HG02610 (cell line): ENCODE measurements around the gene SNED1.

Experiments
- ATAC-seq: cut with Tn5 transposase; IDR thresholded peaks from one replicate; pipeline ENCODE4 v1.9.1; 2021; ENCODE audit warnings: mild to moderate bottlenecking, moderate library complexity; ENCODE audit not compliant: unreplicated experiment

Gene SNED1

GRCh38 chr2:240997856-240998705 is at the start of gene SNED1:
Gene SNED1, plus strand, starts transcription at chr2:240998618. Its CDS starts 220 bp downstream, at chr2:240998838.
- no peak for ATAC-seq

- ATAC-seq = no peak
Observed at GRCh38 chr2:240948905-240949790, 49.3 kb upstream of the SNED1 start.

DNA sequence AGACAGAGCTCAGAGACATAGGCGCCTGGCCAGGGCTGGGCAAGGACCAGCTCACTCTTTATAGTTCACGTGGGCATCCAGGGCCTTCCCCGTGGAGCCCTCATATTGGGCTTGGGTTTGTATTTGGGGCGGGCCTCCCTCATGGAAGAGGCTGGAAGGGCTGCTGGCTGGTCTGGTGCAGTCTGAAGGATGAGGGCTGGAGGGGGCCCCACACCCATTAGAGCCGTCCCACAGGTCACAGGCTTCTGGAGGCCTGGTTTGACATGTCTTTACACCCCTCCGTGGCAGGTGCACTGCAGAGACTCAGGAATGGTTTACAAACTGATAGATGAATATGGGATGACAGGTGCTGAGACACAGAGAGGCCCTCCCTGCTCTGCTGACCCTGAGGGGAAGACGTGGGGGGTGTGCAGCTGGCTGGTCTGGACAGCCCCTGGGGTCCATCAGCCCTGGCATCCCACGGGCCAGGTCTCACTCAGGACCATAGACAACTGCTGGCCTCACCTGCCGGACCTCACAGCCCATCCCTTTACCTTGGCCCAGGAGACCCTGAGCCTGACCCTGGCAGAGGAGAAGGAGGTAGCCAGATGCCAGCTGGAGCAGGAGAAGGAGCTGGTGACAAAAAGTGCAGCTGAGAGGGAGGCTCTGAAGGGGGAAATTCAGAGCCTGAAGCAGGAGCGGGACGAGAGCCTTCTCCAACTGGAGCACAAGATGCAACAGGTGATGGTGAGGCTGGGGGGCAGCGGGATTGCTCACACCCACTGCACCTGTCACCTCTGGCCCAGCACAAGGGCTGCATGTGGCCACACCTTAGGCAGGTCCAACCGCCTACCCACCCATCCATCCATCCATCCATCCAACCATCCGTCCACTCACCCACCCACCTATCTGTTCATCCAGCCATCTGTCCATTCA is 48.4 kb upstream of the SNED1 start:
- no peak for ATAC-seq

- ATAC-seq = no peak
Observed at GRCh38 chr2:240951045-240951594, 47.3 kb upstream of the SNED1 start.

DNA sequence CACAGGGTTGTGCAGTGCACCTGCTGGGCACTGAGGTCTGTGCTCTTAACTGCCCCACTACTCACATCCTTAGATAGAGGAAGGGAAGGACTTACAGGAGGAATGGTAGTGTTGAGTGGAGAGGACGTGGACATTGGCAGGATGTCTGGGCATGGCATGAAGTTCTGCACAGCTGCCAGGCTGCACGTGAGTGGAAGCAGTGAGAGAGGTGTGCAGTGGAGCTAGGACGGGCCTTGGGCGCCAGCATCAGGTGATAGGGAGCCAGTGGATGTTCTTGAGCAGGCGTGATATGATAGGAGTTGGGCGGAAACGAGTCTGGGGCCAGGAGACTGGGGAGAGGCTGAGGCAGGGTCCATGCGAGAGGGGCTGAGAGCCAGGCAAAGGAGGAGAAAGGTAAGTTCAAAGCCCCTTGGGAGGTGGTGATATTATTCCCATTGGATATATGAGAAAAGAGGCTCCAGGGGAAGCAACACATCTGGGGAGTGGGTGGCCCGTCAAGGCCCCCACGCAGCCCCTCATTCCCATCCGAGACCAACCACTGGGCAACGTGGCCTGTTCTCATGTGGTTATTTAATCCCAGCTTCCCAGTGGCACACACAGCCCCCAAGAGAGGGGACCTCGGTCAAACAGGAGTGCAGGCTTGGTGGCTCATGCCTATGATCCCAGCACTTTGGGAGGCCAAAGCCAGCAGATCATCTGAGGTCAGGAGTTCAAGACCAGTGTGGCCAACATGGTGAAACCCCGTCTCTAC is 45.7 kb upstream of the SNED1 start:
- ATAC-seq = no peak

DNA sequence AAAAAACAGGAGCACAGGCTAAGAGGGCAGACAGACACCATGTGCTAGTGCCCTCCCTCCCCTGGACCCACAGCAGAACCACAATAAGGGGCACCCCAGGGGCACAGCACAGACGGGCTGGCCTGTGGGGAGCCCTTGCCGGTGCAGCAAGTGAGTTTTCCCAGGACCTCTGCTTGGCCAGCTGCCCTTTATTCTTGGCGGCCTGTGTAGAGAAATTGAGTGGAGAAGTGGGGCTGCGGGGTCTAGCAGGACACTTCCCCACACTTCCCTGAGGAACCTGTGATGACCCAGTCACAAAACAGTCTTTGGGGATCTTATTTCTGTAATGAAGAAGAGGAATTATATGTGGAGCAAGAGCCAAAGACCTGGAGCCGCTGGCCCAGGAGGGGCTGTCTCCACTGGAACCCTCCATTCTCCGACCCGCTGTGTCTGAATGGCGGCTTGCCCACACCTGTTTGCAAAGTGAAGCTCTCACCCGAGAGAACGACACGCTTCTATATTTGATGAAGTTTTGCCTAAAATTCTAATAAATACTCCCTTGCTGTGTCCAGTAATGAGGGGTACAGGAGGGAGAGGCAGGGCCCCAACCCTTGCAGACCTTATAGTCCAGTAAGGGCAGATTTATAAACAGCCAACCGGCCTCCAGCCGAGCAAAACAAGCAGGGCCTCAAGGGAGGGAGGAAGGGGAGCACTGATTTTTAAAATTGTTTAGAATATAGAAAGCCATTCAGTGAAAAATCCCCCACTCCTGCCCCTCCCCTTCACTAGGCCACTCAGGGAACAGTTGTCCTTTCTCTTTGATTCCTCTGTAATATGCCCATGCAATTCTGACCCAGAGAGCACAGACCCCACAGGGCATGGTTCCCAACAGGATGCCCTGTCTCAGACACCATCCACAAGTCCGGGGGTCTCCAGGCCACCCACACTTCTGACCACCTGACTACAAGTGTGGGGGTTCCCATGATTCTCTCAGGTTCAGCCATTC is 44.7 kb upstream of the SNED1 start:
- ATAC-seq = no peak

- no peak for ATAC-seq
Observed at GRCh38 chr2:240954436-240955305, 43.7 kb upstream of the SNED1 start.

- no peak for ATAC-seq
Observed at GRCh38 chr2:240955306-240956170, 42.9 kb upstream of the SNED1 start.

DNA sequence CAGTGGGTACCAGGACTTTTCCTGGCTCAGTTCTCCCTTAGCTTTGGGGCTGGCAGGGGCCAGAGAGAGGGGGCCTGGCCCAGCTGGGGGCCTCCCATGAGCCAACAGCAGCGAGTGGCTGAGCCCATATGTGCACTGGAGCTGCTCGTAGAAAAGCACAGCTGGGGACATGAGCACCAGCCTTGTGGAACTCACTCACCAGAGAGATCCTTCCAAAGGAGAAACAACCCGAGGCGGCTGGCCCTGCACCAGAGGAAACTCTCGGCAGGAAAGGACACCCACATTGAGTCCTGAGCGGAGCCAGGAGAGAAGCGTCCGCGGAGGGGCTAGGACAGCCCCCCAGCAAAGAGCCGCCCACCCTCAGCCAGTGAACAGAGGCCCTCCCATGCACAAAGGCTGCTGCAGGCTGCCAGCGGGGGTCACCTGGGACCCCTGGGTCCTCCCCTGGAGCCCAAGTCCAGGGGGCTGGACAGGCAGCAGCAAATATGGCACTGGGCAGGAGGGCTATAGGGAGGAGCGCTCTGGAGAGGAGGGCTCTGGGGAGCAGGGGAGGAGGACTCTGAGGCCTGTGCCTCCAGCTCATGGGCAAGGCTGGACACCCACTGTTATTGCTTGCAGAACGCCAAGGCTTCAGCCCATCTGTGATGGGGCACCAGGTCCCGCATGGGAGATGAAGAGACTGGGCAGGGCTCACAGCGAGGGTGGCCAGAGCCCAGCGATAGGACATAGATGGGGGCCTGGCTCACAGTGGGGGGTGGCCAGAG is 42.1 kb upstream of the SNED1 start:
- no peak for ATAC-seq

DNA sequence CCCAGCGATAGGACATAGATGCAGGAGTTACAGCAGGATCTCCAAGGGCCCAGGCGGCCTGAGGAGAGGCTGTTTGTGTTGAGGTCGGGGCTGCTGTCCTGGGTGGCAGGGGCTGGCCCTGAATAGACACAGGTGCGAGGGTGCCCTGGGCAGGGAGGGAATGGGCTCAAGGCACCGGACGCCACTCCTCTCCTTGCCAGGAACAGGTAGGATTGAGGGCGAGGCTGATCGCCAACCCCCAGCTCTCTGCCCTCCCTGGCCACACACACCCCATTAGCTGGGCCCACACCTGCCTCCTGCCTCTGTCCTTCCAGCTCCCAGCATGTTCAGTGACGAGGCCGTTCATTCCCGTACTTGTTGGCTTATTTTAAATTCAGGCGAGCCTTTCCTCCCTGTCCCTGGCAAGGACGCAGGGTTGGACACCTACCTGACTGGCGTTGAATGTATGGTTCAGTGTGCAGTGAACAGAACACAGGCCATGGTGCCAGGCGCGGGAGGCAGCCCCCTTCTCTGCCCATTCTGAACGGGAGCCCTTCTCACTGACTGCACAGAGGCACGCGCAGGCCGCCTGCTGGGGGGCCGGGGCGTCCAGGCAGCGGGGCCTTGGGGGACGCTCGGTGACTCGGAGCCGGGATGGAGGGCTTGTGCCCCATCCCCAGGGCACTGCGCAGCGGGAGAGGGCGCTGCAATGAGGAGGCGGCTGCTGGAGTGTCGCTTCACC is 41.3 kb upstream of the SNED1 start:
- no peak for ATAC-seq

GRCh38 chr2:240957656-240958365 is 40.6 kb upstream of the SNED1 start:
- no peak for ATAC-seq

DNA sequence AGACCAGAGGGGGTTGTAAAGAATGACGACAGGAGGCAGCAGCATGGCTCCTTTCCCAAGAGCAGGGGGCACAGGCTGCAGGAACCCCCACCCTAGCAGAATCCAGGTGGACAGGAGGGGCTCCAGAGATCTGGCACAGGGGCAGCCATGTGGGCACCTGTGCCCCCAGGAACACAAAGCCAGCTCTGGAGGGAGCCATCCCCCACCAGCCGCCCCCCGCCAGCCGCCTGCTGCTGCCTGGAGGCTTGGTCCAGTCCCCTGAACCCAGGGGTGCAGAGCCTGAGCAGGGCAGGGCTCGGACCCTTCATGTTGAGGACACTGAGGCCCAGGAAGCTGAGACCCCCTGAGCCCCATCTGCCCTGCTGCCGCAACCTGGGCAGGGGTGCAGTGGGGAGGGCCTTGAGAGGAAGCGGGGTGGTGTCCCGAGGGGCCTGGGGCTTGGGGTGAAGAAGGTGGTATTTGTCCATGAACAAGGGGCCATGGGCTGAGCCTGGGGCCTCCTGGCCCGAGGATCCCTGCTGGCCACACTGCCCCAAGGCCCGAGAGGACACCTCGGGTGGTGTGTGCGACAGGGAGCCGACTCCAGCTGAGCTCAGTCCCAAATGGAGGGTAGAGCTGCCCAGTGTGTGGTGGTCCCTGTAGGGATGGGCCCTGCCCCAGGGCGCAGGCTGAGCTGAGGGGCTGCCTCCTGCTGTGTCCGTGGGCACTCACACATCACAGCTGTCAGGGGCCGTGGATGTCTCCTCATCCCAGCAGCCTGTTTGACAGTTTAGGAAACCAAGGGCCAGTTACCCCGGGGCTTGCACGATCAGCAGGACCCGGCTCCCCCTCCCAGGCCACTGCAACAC is 39.8 kb upstream of the SNED1 start:
- no peak for ATAC-seq

- no peak for ATAC-seq
Observed at GRCh38 chr2:240959214-240959940, 39.0 kb upstream of the SNED1 start.
